ENCODE measurements around the gene BMX.
A peak's percentile ranks its signal among the peaks of the same experiment; 100 is the strongest.

BMX gene

GRCh38 chrX:15472531-15472930 is 28.1 kb upstream of the BMX start:
- Histone ChIP-seq H3K4me1 (ENCODE audit: low read length) (peaks cover 20% of the 10 kb centered on the region), H3K79me2 (ENCODE audit: low read length) (no peaks in the 10 kb centered on the region), H3K4me3 (ENCODE audit: low read length) (no peak overlapping the region), H3K9me3 (ENCODE audit: insufficient read depth, low read length) (no peaks in the 10 kb centered on the region), H3K4me2 (ENCODE audit: low read length) (no peak overlapping the region), H3K36me3 (replicated peaks; ENCODE audit: low read depth, low read length) (no peaks in the 10 kb centered on the region), H3K27me3 (ENCODE audit: low read depth, low read length) (no peaks in the 10 kb centered on the region), H3K9ac (ENCODE audit: low read length) (no peak overlapping the region), H3K27ac (ENCODE audit: low read length) (no peak overlapping the region), H4K20me1 (ENCODE audit: insufficient read depth, low read length) (no peaks in the 10 kb centered on the region), H2AFZ (ENCODE audit: low read depth, low read length) (no peak overlapping the region)
- TF ChIP-seq EZH2phosphoT487 (IDR thresholded peaks at IDR 0.05; ENCODE audit: low read depth) (no peak), CTCF (IDR thresholded peaks at IDR 0.05; ENCODE audit: low read depth, low read length) (no peak)

- Histone ChIP-seq H4K20me1 (ENCODE audit: insufficient read depth, low read length) (no peaks in the 10 kb centered on the region), H3K79me2 (ENCODE audit: low read length) (no peaks in the 10 kb centered on the region), H3K9ac (ENCODE audit: low read length) (no peak overlapping the region), H3K27ac (ENCODE audit: low read length) (no peak overlapping the region), H3K27me3 (ENCODE audit: low read depth, low read length) (no peaks in the 10 kb centered on the region), H3K4me1 (ENCODE audit: low read length) (peaks cover 13% of the 10 kb centered on the region), H3K4me3 (ENCODE audit: low read length) (no peak overlapping the region), H3K9me3 (ENCODE audit: insufficient read depth, low read length) (no peaks in the 10 kb centered on the region), H2AFZ (ENCODE audit: low read depth, low read length) (no peak overlapping the region), H3K4me2 (ENCODE audit: low read length) (no peak overlapping the region), H3K36me3 (replicated peaks; ENCODE audit: low read depth, low read length) (no peaks in the 10 kb centered on the region)
- TF ChIP-seq EZH2phosphoT487 (IDR thresholded peaks at IDR 0.05; ENCODE audit: low read depth) (no peak), CTCF (IDR thresholded peaks at IDR 0.05; ENCODE audit: low read depth, low read length) (no peak)
Measured at GRCh38 chrX:15474028-15474427, 26.6 kb upstream of the BMX start.

GRCh38 chrX:15475021-15475420 is 25.6 kb upstream of the BMX start:
- no peak overlapping the region for H3K9ac ChIP-seq (ENCODE audit: low read length)
- no peak overlapping the region for H3K27ac ChIP-seq (ENCODE audit: low read length)
- peaks cover 13% of the 10 kb centered on the region for H3K4me1 ChIP-seq (ENCODE audit: low read length)
- H3K27me3 ChIP-seq (ENCODE audit: low read depth, low read length), result no peaks in the 10 kb centered on the region
- no peak overlapping the region for H2AFZ ChIP-seq (ENCODE audit: low read depth, low read length)
- no peaks in the 10 kb centered on the region for H3K9me3 ChIP-seq (ENCODE audit: insufficient read depth, low read length)
- no peaks in the 10 kb centered on the region for H3K79me2 ChIP-seq (ENCODE audit: low read length)
- no peak overlapping the region for H3K4me2 ChIP-seq (ENCODE audit: low read length)
- TF ChIP-seq CTCF (IDR thresholded peaks at IDR 0.05; ENCODE audit: low read depth, low read length) (no peak), EZH2phosphoT487 (IDR thresholded peaks at IDR 0.05; ENCODE audit: low read depth) (no peak)
- no peak overlapping the region for H3K4me3 ChIP-seq (ENCODE audit: low read length)
- no peaks in the 10 kb centered on the region for H4K20me1 ChIP-seq (ENCODE audit: insufficient read depth, low read length)
- no peaks in the 10 kb centered on the region for H3K36me3 ChIP-seq (replicated peaks; ENCODE audit: low read depth, low read length)

GRCh38 chrX:15475486-15475885 is 25.1 kb upstream of the BMX start:
- H3K4me3 ChIP-seq (ENCODE audit: low read length), result no peak overlapping the region
- no peaks in the 10 kb centered on the region for H3K79me2 ChIP-seq (ENCODE audit: low read length)
- no peaks in the 10 kb centered on the region for H3K36me3 ChIP-seq (replicated peaks; ENCODE audit: low read depth, low read length)
- peaks cover 13% of the 10 kb centered on the region for H3K4me1 ChIP-seq (ENCODE audit: low read length)
- no peaks in the 10 kb centered on the region for H3K9me3 ChIP-seq (ENCODE audit: insufficient read depth, low read length)
- H4K20me1 ChIP-seq (ENCODE audit: insufficient read depth, low read length), result no peaks in the 10 kb centered on the region
- H3K27me3 ChIP-seq (ENCODE audit: low read depth, low read length), result no peaks in the 10 kb centered on the region
- H2AFZ ChIP-seq (ENCODE audit: low read depth, low read length), result no peak overlapping the region
- TF ChIP-seq EZH2phosphoT487 (IDR thresholded peaks at IDR 0.05; ENCODE audit: low read depth) (no peak), CTCF (IDR thresholded peaks at IDR 0.05; ENCODE audit: low read depth, low read length) (no peak)
- H3K9ac ChIP-seq (ENCODE audit: low read length), result no peak overlapping the region
- 0 out of 2 replicates have a peak overlapping the region, but pooled peaks have one; percentile 14 for H3K4me2 ChIP-seq (ENCODE audit: low read length)
- no peak overlapping the region for H3K27ac ChIP-seq (ENCODE audit: low read length)

Measured in OCI-LY3 (cell line).